ENCODE data around the gene CHID1. TPM values are rescaled to one million over a fixed set of nuclear protein-coding genes. Genes with fewer than 3 reads are reported as not detected.

CHID1 gene
- total and polyA plus RNA-seq, 2 donors (not counting 1 experiment from before 2014, with no cell fraction given) = 31.0 to 68.1 TPM

GRCh38 chr11:862081-862661, 48.4 kb downstream of the CHID1 start:
- H3K27me3 Mint-ChIP-seq = no peaks in the 10 kb centered on the region
- ChIA-PET POLR2A (no interaction called here), CTCF (no interaction called here)
- Histone ChIP-seq H3K4me2 (replicated peaks; ENCODE audit: low read depth, low read length, poor library complexity, severe bottlenecking) (no peak overlapping the region), H3K36me3 (replicated peaks in 1 of 2; ENCODE audit: control extremely low read depth in 1 of 2, control insufficient read depth in 1 of 2, extremely low read depth in 1 of 2, insufficient read depth in 2 of 2, low read length in 1 of 2) (no peaks in the 10 kb centered on the region), H2AFZ (ENCODE audit: insufficient read depth, low read depth, low read length, poor library complexity, severe bottlenecking) (no peak overlapping the region), H3K9me3 (ENCODE audit: control extremely low read depth in 1 of 3, control insufficient read depth in 2 of 3, insufficient read depth in 1 of 3, low read length in 2 of 3) (no peaks in the 10 kb centered on the region), H3K27me3 (replicated peaks in 1 of 4; ENCODE audit: control extremely low read depth in 1 of 4, control insufficient read depth in 3 of 4, insufficient read depth in 4 of 4, low read length in 3 of 4) (no peaks in the 10 kb centered on the region), H3K9ac (ENCODE audit: low read length) (no peak overlapping the region), H3K27ac (ENCODE audit: low read length in 2 of 2) (no peak overlapping the region), H4K20me1 (ENCODE audit: control insufficient read depth, insufficient read depth, low read length, poor library complexity, severe bottlenecking) (no peaks in the 10 kb centered on the region), H3K4me1 (ENCODE audit: control insufficient read depth in 2 of 2, insufficient read depth in 2 of 2, low read length in 2 of 2) (no peaks in the 10 kb centered on the region), H3K79me2 (ENCODE audit: control insufficient read depth, insufficient read depth, low read length) (no peaks in the 10 kb centered on the region), H3K4me3 (ENCODE audit: control extremely low read depth in 1 of 5, extremely low read depth in 1 of 5, insufficient read depth in 1 of 5, low read depth in 2 of 5, low read length in 4 of 5) (no peak overlapping the region)
- H3K4me3 Mint-ChIP-seq = no peak overlapping the region
- no peaks in the 10 kb centered on the region for H3K9me3 Mint-ChIP-seq (ENCODE audit: insufficient read depth)
- TF ChIP-seq EZH2 (IDR thresholded peaks at IDR 0.05; ENCODE audit: borderline replicate concordance, insufficient read depth, low read depth, low read length, poor library complexity, severe bottlenecking) (no peak), CTCF (IDR thresholded peaks at IDR 0.05) (no peak)
- WGBS (ENCODE audit: insufficient coverage) = 87% methylated on average over 20 of the region's 20 CpGs
- DNase-seq (no peak), ATAC-seq (ENCODE audit: low read depth) (no peak)
- no peaks in the 10 kb centered on the region for H3K4me1 Mint-ChIP-seq
- H3K27ac Mint-ChIP-seq = no peak overlapping the region
- intact Hi-C loops (cut with micrococcal nuclease) = no loop called here

GRCh38 chr11:861105-861479, 49.5 kb downstream of the CHID1 start:
- H3K4me3 Mint-ChIP-seq = no peak overlapping the region
- no peaks in the 10 kb centered on the region for H3K9me3 ChIP-seq (ENCODE audit: control extremely low read depth in 1 of 3, control insufficient read depth in 2 of 3, insufficient read depth in 1 of 3, low read length in 2 of 3)
- POLR2A ChIA-PET = no interaction called here
- no peaks in the 10 kb centered on the region for H3K4me1 ChIP-seq (ENCODE audit: control insufficient read depth in 2 of 2, insufficient read depth in 2 of 2, low read length in 2 of 2)
- intact Hi-C loops (cut with micrococcal nuclease) = no loop called here
- no peaks in the 10 kb centered on the region for H3K27me3 ChIP-seq (replicated peaks in 1 of 4; ENCODE audit: control extremely low read depth in 1 of 4, control insufficient read depth in 3 of 4, insufficient read depth in 4 of 4, low read length in 3 of 4)
- H3K27ac ChIP-seq (ENCODE audit: low read length in 2 of 2) = no peak overlapping the region
- no peak overlapping the region for H3K27ac Mint-ChIP-seq
- WGBS (ENCODE audit: insufficient coverage) = 92% methylated on average over 11 of the region's 14 CpGs
- no peak overlapping the region for H2AFZ ChIP-seq (ENCODE audit: insufficient read depth, low read depth, low read length, poor library complexity, severe bottlenecking)
- no peak overlapping the region for H3K9ac ChIP-seq (ENCODE audit: low read length)
- no peak overlapping the region for H3K4me2 ChIP-seq (replicated peaks; ENCODE audit: low read depth, low read length, poor library complexity, severe bottlenecking)
- H3K27me3 Mint-ChIP-seq = no peaks in the 10 kb centered on the region
- no peaks in the 10 kb centered on the region for H3K79me2 ChIP-seq (ENCODE audit: control insufficient read depth, insufficient read depth, low read length)
- no peak overlapping the region for H3K4me3 ChIP-seq (ENCODE audit: control extremely low read depth in 1 of 5, extremely low read depth in 1 of 5, insufficient read depth in 1 of 5, low read depth in 2 of 5, low read length in 4 of 5)
- H3K4me1 Mint-ChIP-seq = no peaks in the 10 kb centered on the region
- no peaks in the 10 kb centered on the region for H4K20me1 ChIP-seq (ENCODE audit: control insufficient read depth, insufficient read depth, low read length, poor library complexity, severe bottlenecking)
- CTCF ChIA-PET = no interaction called here
- DNase-seq = no peak
- ATAC-seq (ENCODE audit: low read depth) = no peak
- no peaks in the 10 kb centered on the region for H3K9me3 Mint-ChIP-seq (ENCODE audit: insufficient read depth)
- TF ChIP-seq CTCF (IDR thresholded peaks at IDR 0.05) = no peak
- TF ChIP-seq EZH2 (IDR thresholded peaks at IDR 0.05; ENCODE audit: borderline replicate concordance, insufficient read depth, low read depth, low read length, poor library complexity, severe bottlenecking) = no peak
- H3K36me3 ChIP-seq (replicated peaks in 1 of 2; ENCODE audit: control extremely low read depth in 1 of 2, control insufficient read depth in 1 of 2, extremely low read depth in 1 of 2, insufficient read depth in 2 of 2, low read length in 1 of 2) = no peaks in the 10 kb centered on the region
